Erythroblast (primary cell): ENCODE measurements around the gene TAGLN.

Source experiments
- DNase-seq, 2 experiments: peaks; one replicate each; lab custom pipeline; 2025; lab: John Stamatoyannopoulos, UW
- GATA1 ChIP-seq: IDR thresholded peaks from 2 replicates; pipeline ENCODE4 v1.6.1; 2011; ENCODE audit warnings: low read depth, mild to moderate bottlenecking, control low read depth, low read length, moderate library complexity
- POLR2A ChIP-seq: IDR thresholded peaks from 2 replicates; pipeline ENCODE4 v1.6.1; 2011; ENCODE audit warnings: mild to moderate bottlenecking, low read length

Gene TAGLN

GRCh38 chr11:117199053-117199915 lies at the start of gene TAGLN:
Gene TAGLN (plus strand): TSS chr11:117199370. CDS start chr11:117203014, 3,644 bp downstream.
- DNase-seq, result no peak
- no peak for TF ChIP-seq POLR2A
- no peak for TF ChIP-seq GATA1

GRCh38 chr11:117152066-117152465 lies 47.1 kb upstream of the TAGLN start:
- TF ChIP-seq GATA1, result no peak
- no peak for DNase-seq

DNA sequence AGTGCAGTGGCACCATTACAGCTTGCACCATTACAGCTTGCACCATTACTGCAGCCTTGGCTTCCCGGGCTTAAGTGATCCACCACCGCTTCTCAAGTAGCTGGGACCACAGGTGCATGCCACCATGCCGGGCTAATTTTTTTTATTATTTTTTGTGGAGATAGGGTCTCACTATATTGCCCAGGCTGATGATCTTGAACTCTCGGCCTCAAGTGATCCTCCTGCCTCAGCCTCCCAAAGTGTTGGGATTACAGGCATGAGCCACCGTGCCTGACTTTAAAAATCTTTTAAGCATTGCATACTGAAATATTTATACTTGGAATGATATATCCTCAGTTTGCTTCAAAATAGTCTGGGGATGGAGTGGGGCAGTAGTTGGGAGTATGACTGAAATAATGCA lies 44.7 kb upstream of the TAGLN start:
- no peak for DNase-seq
- TF ChIP-seq POLR2A (no peak), GATA1 (no peak)

GRCh38 chr11:117157507-117157906 lies 41.7 kb upstream of the TAGLN start:
- TF ChIP-seq GATA1, result no peak
- no peak for TF ChIP-seq POLR2A
- DNase-seq, result no peak

DNA sequence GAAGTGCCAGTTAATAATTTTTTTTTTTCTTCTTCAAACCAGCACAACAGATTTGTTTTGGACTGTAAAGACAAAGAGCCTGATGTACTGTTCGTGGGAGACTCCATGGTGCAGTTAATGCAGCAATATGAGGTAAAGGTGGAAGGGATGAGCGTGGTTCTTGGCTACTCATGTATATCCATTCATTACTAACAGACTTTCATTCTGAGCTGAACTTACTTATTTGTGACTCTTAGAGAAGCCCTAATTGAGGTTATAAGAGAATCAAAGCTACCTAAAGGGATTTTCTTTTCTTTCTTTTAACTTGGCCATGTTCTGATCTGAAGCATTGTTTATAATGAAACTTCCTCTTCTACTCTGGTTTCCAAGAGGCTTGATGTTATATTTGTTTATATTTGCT lies 39.3 kb upstream of the TAGLN start:
- TF ChIP-seq GATA1, result no peak
- TF ChIP-seq POLR2A, result no peak
- DNase-seq, result no peak

DNA sequence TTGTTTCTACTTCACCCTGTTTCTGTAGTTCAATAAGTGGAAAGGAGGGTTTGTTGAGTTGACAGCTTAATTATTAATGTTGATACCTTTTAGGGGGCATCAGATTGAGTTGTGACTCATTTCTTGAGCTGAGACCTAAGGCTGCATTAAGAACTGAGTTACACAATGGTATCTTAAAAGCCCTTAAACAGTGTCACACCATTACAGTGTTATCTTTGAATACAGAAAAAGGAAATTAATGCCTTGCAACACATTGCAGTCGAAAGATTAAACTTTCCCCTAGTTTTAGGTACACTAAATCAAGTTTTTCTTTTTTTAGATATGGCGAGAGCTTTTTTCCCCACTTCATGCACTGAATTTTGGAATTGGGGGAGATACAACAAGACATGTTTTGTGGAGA lies 38.3 kb upstream of the TAGLN start:
- DNase-seq, result peak; percentile 50 to 69
- TF ChIP-seq GATA1 (no peak), POLR2A (no peak)

- DNase-seq, result no peak
- TF ChIP-seq GATA1, result no peak
- no peak for TF ChIP-seq POLR2A
These were observed 32.7 kb upstream of the TAGLN start for GRCh38 chr11:117166491-117166890.

DNA sequence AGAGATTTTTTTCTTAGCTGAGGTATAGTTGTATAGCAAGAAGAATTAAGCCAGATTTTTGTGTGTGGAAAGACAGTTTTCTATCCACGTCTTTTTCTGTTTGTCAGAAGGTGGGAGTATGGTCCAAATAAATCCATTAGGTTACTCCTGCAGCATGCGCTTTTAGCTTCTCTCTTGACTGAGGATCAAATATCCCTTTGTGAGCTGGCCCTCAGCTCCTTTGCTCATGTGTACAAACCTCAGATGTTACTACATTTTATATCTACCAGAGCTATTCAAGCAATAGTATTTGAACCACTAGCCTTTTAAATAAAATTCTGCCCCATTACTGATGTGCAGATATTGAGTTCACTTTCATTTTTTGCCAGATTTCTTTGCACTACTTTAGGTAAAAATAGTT lies 29.4 kb upstream of the TAGLN start:
- TF ChIP-seq POLR2A (no peak), GATA1 (no peak)
- no peak for DNase-seq

DNA sequence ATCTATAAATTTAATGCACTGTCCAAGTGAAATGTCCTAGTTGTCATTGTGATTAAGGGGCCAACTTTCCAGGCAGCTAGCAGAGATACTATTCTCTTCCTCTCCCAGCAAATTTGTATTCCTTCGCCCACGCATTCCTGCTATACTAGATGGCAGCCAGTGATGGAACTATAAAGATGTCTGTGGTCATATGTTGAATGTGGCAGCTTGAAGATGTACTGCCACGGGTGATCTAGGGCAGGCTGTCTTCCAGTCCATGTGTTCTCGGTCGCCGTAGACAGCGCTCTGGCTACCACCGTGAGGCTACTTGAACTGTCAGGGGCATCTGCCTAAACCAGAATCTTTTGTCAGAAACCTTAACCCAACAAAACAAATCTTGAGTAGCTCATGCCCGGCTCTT lies 29.0 kb upstream of the TAGLN start:
- TF ChIP-seq GATA1 (no peak), POLR2A (no peak)
- no peak for DNase-seq

GRCh38 chr11:117171007-117171403 lies 28.2 kb upstream of the TAGLN start:
- no peak for TF ChIP-seq POLR2A
- TF ChIP-seq GATA1, result no peak
- no peak for DNase-seq

DNA sequence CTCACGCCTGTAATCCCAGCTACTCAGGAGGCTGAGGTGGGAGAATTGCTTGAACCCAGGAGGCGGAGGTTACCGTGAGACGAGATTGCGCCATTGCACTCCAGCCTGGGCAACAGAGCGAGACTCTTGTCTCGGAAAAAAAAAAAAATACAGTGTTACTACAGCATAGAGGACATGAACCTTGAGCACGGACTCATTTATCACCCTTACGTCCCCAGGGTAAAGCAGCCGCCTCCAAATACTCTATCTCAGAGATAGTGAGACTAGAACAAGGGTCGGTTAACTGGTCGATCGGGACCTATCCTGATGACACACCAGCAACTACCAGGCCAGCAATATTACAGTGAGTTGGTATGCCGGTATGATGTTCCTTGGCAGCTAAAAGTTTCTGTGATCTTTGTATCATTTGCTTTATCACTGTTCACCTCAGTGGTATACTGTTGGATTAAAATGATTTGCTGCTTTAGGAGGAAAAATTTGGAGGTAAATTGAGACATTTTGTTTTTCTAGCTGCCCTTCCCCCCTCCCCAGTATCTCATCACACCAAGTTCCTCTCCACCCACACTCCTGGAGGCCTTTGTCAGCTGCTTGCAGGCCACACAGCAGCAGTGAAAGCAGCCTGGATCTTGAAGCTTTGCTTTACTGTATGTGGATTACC lies 27.6 kb upstream of the TAGLN start:
- no peak for TF ChIP-seq POLR2A
- TF ChIP-seq GATA1, result no peak
- peak; percentile 49 to 60 for DNase-seq

GRCh38 chr11:117172724-117173421 lies 26.3 kb upstream of the TAGLN start:
- no peak for TF ChIP-seq POLR2A
- no peak for TF ChIP-seq GATA1
- peak; percentile 27 to 32 for DNase-seq

- TF ChIP-seq POLR2A (no peak), GATA1 (no peak)
- DNase-seq, result no peak
These were observed 24.1 kb upstream of the TAGLN start for GRCh38 chr11:117175104-117175503.

DNA sequence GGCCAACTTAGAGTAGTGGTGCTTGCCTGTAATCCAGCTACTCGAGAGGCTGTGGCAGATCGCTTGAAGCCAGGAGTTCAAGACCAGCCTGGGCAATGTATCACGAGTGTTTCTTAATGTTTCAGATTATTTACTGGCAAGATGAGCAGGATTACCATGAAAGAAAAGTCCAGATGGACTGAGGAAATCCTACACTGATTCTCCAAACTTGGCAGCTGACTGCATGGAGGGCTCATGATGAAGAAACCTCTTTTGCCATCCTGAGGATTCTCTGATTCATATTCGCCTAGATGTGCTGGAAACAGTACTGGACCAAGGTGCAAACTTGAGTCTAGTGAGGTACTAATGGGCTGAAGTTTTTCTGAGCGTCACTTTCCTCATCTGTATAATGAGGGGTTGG lies 23.4 kb upstream of the TAGLN start:
- TF ChIP-seq POLR2A, result no peak
- TF ChIP-seq GATA1, result no peak
- no peak for DNase-seq
